Right cardiac atrium (tissue), 5 donors: ENCODE data around the gene PPEF1. TPM values are rescaled to one million over a fixed set of nuclear protein-coding genes. Genes with fewer than 3 reads are reported as not detected.

Source experiments
- ATAC-seq, 2 donors: fragments of 200-7000 bp; cut with Tn5 transposase; one replicate each; pipeline versions ENCODE4 v1.8.0 to v1.9.1; 2020; ENCODE audit warnings: moderate library complexity in 2 of 2, mild to moderate bottlenecking in 1 of 2
- DNase-seq, 3 donors: peaks; one replicate each; pipeline ENCODE4 v3.0.0-alpha.2; 2020
- H3K27ac ChIP-seq: one replicate; pipeline ENCODE4 v1.5.1; 2013; ENCODE audit warnings: mild to moderate bottlenecking, low read length, control low read depth, moderate library complexity
- H3K27me3 ChIP-seq: one replicate; pipeline ENCODE4 v1.6.1; 2013; ENCODE audit not compliant: control insufficient read depth, insufficient read depth
- H3K4me1 ChIP-seq: one replicate; pipeline ENCODE4 v1.6.1; 2013; ENCODE audit warnings: low read length; ENCODE audit not compliant: control insufficient read depth, insufficient read depth
- H3K4me3 ChIP-seq: one replicate; pipeline ENCODE4 v1.5.1; 2013; ENCODE audit warnings: low read length, control low read depth
- H3K9me3 ChIP-seq: one replicate; pipeline ENCODE4 v1.6.1; 2013; ENCODE audit warnings: low read length; ENCODE audit not compliant: control insufficient read depth
- WGBS: extraction: QIAGEN DNeasy Blood & Tissue Kit; methylation state at CpG from one replicate; pipeline ENCODE4 v1.1.7; 2013; 5-methylcytosine and 5-hydroxymethylcytosine counted together
- intact Hi-C, 4 donors: fragments of 100-400 bp; cut with DNase I; formaldehyde crosslinking; loops; one replicate each; pipeline versions ENCODE4 v1.11.0 to v1.14.0; 2022 to 2023
- polyA plus RNA-seq: library from polyadenylated mRNA; stranded (reverse); fragments of 200-250 nt; gene quantifications from one replicate; pipeline ENCODE4 v1.2.3, GENCODE V29; 2013
- total RNA-seq, 4 donors: library from RNA; stranded (reverse); fragmentation: NEBNext Ultra II Directional; extraction: Animal tissue kit (Norgen Biotek cat#: 25700); gene quantifications; one replicate each; pipeline ENCODE4 v1.2.1, GENCODE V29; 2021
- donor health status: healthy with polysubstance abuse.
- donor health status: DM: no; HTN: yes; CAD: no.
- donor health status: DM: no; HTN: no; CAD: no.
- donor health status: DM: no; HTN: yes; CAD: no; lungs with severe emphysema.
- donor health status: DM: yes; HTN: yes; CAD: no.

The PPEF1 gene
- total and polyA plus RNA-seq, 5 donors, result 0.36 to 3.6 (median 2.1) TPM

DNA sequence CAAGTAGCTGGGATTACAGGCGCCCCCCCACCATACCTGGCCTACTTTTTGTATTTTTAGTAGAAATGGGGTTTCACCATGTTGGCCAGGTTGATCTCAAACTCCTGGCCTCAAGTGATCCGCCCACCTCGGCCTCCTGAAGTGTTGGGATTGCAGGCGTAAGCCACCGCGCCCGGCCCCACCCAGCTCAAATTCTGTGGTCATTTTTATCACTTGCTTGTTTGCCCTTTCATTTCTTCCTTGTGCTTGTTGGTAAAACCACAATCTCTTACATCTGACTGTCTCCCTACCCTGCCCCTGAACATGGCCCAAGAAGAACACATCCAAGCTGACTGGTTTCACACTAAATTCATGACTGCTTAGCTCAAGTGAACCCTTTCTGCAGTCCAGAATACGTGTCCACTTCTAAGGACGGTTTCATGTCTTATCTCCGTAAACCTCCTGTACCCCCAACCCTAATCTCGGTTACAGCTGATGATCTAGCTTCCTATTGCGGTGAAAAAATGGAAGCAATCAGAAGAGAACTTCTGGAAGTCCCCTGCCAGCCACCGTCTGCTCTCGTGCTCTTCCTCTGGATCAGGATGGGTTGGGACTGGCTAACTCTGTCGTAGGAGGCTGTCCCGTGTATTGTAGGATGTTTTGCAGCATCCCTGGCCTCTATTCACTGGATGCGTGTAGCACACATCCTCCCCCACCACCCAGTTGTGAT is 30.1 kb upstream of the PPEF1 start:
- Histone ChIP-seq H3K9me3 (no peaks in the 10 kb centered on the region), H3K4me3 (no peak overlapping the region), H3K27ac (no peak overlapping the region), H3K4me1 (no peaks in the 10 kb centered on the region), H3K27me3 (no peaks in the 10 kb centered on the region)
- ATAC-seq (no peak), DNase-seq (no peak)
- intact Hi-C loops, result loop anchor here in 2 of 4 donors (10.0 kb wide), 1 partner anchor 207 kb away; no protein-coding TSS in a partner anchor
- 83% methylated on average over 17 of the region's 17 CpGs for WGBS

DNA sequence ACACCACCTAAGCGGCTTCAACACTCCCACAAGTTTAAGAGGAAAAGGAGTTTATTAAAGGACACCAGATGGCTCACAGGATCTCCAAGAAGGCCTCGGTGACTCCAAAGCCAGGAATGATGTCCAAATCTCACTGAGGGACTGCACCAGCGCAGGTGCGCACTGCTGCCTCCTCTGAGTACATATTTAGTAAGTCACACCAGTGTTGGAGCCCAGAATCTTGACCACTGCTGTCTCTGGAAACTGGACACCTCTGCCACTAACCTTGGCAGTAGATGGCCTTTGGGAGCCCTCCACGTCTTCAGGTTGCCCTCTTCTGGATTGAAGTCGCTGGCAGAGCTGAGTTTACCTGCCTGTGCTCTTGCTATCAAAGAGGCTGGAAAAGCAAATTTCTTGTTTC is 25.4 kb upstream of the PPEF1 start:
- H3K27me3 ChIP-seq, result no peaks in the 10 kb centered on the region
- WGBS, result 93% methylated on average over 6 of the region's 6 CpGs
- no peak overlapping the region for H3K27ac ChIP-seq
- H3K9me3 ChIP-seq, result no peaks in the 10 kb centered on the region
- no peak overlapping the region for H3K4me3 ChIP-seq
- DNase-seq, result no peak
- H3K4me1 ChIP-seq, result no peaks in the 10 kb centered on the region
- no peak for ATAC-seq
- intact Hi-C loops, result no loop called here

DNA sequence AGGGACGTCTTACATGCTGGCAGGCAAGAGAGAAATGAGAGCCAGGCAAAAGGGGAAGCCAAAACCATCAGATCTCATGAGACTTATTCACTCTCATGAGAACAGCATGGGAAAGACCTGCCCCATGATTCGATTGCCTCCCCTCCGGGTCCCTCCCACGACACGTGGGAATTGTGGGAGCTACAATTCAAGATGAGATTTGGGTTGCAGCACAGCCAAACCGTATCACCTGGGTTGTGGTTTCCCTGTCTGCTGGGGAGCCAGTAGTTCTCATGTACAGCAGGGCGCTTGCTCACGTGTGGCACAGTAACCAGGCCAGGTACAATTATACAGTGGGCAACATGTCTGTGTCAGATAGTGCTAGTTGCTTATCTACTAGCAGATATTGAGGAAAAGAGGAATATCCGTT is 24.5 kb upstream of the PPEF1 start:
- no peaks in the 10 kb centered on the region for H3K27me3 ChIP-seq
- no peaks in the 10 kb centered on the region for H3K9me3 ChIP-seq
- no peak for ATAC-seq
- intact Hi-C loops, result no loop called here
- H3K4me3 ChIP-seq, result no peak overlapping the region
- no peak for DNase-seq
- H3K27ac ChIP-seq, result no peak overlapping the region
- no peaks in the 10 kb centered on the region for H3K4me1 ChIP-seq
- WGBS, result 72% methylated on average over 9 of the region's 9 CpGs

DNA sequence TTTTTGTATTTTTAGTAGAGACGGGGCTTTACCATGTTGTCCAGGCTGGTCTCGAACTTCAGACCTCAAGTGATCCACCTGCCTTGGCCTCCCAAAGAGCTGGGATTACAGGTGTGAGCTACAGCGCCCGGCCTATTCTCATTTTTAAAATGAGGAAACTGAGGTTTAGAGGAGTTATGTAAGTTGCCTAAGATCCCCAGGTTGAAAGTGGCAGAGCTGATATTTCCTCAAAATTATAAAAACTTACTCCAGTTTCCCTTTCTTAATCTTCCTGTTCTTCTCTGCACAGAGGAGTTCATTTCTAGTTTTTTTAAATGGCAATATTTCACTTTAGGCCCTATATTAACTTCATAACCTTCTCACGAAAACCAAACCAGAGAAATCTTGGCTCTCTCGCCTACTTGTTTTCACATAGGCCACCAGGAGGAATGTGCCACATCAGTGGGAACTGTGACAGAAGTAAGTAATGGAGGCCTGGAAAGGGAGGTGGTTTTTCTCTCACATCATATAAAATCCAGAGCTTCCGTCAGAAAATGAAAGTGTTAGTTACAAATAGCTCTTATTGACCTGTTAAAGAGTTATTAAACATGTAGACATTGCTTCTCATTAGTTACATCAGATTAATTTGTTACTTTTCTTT is 19.5 kb upstream of the PPEF1 start:
- DNase-seq (no peak), ATAC-seq (no peak)
- no peak overlapping the region for H3K27ac ChIP-seq
- H3K9me3 ChIP-seq, result no peaks in the 10 kb centered on the region
- no peaks in the 10 kb centered on the region for H3K4me1 ChIP-seq
- intact Hi-C loops, result no loop called here
- no peak overlapping the region for H3K4me3 ChIP-seq
- WGBS, result 87% methylated on average over 7 of the region's 7 CpGs
- no peaks in the 10 kb centered on the region for H3K27me3 ChIP-seq

DNA sequence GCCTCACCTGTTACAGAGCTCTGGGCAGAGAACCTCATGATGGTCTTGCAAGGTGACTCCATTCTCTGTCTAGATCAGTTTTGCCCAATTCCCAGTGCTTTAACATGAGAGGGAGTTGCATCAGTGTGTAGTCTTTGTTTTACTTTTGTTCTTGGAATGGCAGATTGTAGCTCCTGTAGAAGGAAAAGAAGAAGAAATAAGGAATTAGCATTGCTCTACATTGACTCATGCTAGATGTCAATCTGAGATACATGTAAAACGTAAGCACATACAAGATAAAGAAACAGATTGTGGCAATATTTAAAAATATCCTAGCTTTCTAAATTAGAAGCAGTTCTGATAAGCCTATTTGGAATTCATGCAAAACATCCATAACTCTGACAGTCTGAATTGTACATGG is 16.0 kb upstream of the PPEF1 start:
- DNase-seq, result no peak
- Histone ChIP-seq H3K27me3 (no peaks in the 10 kb centered on the region), H3K4me3 (no peak overlapping the region), H3K27ac (no peak overlapping the region), H3K4me1 (no peaks in the 10 kb centered on the region), H3K9me3 (no peaks in the 10 kb centered on the region)
- ATAC-seq, result no peak
- intact Hi-C loops, result no loop called here
- 36% methylated on average over 1 of the region's 1 CpG for WGBS

DNA sequence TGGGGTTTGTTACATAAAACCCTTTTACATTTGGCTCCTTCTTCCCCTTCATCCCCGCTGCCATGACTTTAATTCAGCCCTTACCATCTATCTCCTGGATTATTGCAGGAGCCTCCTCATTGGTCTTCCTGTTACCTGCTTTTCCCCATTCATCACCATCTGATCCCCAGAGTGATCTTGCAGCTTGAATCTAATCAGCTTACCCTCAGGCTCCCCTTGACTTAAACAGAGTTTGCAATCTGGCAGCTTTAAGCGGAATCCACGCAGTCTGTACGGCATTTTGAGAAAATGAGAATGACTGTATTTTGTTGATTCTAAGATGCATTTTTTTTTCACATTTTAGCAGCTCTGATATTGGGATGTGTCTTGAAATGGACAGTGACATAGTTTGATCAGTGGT is 14.9 kb upstream of the PPEF1 start:
- DNase-seq (no peak), ATAC-seq (no peak)
- H3K4me1 ChIP-seq, result no peaks in the 10 kb centered on the region
- H3K9me3 ChIP-seq, result no peaks in the 10 kb centered on the region
- no peak overlapping the region for H3K4me3 ChIP-seq
- H3K27me3 ChIP-seq, result no peaks in the 10 kb centered on the region
- intact Hi-C loops, result no loop called here
- WGBS, result 86% methylated on average over 4 of the region's 4 CpGs
- H3K27ac ChIP-seq, result no peak overlapping the region

DNA sequence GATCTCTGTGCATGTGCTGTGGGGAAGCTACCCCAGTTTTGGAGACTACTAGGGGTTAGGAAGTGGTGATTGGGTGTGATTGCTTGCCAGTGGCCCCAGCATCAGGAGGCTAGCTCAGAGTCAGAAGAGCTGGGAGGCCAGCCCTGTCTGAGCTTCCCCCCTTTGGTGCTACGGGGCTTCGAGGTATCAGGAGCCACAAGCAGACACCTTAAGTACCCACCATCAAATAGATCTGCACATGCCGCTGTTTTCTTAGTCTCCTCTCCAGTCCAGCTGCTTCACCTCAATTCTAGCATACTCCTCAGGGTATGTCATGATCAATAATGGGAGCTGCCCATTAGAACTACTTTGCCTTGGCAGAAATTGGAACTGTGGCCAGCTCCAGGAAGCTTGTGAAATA is 10.8 kb upstream of the PPEF1 start:
- H3K4me1 ChIP-seq, result no peaks in the 10 kb centered on the region
- no peak overlapping the region for H3K27ac ChIP-seq
- intact Hi-C loops, result no loop called here
- no peak overlapping the region for H3K4me3 ChIP-seq
- no peaks in the 10 kb centered on the region for H3K27me3 ChIP-seq
- ATAC-seq (no peak), DNase-seq (no peak)
- no peaks in the 10 kb centered on the region for H3K9me3 ChIP-seq
- 94% methylated on average over 3 of the region's 3 CpGs for WGBS

DNA sequence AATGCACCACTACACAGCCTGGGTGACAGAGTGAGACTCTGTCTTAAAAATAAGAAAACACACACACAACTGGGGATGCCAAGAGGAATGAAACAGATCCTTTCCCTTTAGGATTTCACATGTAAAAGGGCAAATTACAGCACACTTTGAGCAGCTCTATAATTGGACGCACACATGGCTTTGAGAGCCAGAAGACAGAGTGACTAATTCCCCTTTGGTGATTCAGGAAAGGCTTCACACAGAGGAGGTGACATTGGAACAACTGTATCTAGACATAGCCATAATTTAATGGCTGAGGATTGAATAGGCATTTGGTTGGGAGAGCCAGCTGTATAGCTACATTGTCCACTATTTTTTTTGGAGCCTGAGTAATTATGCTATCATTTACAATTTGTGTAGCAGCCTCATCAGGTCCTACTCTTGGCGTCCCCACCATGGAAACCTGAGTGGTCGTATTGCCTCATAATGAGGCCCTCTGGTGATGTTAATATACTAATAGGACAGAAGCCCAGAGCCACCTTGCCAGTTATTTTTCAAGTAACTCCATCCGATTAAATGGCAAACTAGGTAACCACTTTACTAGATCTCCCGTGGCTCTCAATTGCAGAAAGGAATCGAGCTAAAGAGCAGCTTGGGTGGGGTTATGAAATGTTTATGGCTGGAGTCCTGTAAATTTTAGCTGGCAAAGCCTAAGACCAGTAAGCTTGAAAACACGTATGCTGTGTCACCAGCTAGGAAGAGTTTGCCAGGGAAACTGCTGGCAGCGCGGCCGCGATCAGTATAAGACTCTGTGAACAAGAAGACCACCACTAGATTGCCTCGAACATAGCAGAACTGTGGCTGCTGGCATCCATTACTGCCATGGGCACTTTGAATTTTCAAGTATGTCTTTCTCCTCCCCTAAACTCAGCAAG is 8.5 kb upstream of the PPEF1 start:
- 92% methylated on average over 12 of the region's 12 CpGs for WGBS
- Histone ChIP-seq H3K27me3 (no peaks in the 10 kb centered on the region), H3K9me3 (no peaks in the 10 kb centered on the region), H3K4me1 (no peaks in the 10 kb centered on the region), H3K27ac (no peak overlapping the region), H3K4me3 (no peak overlapping the region)
- intact Hi-C loops, result no loop called here
- no peak for DNase-seq
- ATAC-seq, result no peak

DNA sequence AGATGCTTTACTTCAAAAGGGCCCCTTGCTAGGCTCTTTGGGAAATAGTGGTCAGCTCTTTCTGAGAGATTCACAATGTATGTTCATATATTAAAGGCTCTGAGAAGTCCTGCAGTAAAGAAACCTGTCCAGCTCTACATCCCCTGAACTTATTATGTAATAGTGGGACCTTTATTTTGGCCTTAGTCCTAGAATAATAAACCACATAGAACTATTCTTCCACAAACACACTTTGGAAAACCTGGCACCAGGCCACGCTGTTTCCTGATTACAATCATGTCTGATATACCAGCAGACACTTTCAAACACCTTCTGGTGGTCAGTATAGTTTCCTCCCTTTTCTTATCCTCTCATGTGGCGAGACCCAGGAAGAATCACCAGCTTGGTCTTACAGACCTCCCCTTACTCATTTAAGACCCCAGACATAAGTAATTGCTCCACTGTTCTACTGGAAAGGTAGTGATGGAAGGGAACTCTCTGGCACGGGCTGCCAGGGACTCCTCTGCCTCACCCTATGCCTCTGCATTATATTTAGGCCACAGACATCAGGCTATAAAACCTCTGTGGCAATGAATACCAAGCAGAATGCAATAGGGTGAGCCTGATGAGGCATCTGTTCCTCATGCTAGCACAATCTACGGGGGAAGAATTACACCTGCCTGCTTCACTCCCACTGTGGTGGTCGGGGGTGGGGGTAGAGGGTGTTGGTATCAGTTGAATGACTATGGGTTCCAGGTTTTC is 5.7 kb upstream of the PPEF1 start:
- Histone ChIP-seq H3K4me3 (no peak overlapping the region), H3K9me3 (no peaks in the 10 kb centered on the region), H3K4me1 (no peaks in the 10 kb centered on the region), H3K27ac (no peak overlapping the region), H3K27me3 (no peaks in the 10 kb centered on the region)
- ATAC-seq (peak in 1 of 2 donors; percentile 61), DNase-seq (peak; percentile 70 to 85 (median 74))
- intact Hi-C loops, result no loop called here
- 73% methylated on average over 5 of the region's 5 CpGs for WGBS

DNA sequence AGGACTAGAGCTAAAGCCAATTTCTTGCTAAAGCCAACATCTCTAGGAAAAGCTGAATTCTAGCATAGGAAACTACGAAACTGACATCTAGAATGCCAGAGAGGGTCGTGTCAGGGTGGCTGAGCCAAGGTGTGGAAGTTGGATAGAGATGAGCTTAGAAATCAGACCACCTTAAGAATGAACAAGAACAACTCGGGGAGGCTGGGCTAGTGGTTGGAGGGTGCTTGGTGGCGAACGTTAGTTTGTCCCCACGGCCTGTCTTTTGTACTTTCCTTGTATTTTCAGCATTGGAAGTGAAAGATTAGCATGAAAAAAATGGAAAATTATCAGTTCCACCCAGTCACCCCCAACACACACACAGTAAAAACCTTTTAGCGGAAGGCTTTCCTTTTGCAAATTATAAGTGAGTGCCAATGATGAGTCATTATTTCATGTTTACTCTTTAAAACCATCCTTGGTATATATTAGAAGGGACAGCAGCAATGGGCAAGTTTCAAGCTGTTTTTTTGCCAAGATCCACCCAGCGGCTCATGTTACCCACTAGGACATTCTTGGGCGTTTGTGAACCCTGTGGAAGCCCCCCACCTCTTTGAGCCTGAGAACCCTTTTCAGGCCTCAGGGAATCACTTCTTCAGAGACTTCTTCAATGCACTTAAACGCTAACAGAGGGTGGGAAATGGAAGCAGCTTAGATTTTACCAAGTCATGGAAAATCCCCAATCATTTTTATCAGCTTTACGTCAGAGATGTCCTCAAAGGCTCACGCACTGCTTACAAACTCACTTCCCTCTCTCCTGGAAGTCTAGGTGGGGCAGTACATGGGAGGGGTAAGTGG is 4.9 kb upstream of the PPEF1 start:
- WGBS, result 52% methylated on average over 12 of the region's 12 CpGs
- intact Hi-C loops, result no loop called here
- H3K4me1 ChIP-seq, result no peaks in the 10 kb centered on the region

More for the DNA sequence above, 4.9 kb upstream of the PPEF1 start:
- Histone ChIP-seq H3K27ac (no peak overlapping the region), H3K27me3 (no peaks in the 10 kb centered on the region), H3K9me3 (no peaks in the 10 kb centered on the region), H3K4me3 (no peak overlapping the region)
- ATAC-seq (peak; percentile 64 to 85), DNase-seq (no peak)
